Ascending aorta (tissue), 2 donors: ENCODE data around the gene FGFR4. TPM values are rescaled to one million over a fixed set of nuclear protein-coding genes. Genes with fewer than 3 reads are reported as not detected.
A peak's percentile ranks its signal among the peaks of the same experiment; 100 is the strongest.

Source experiments
- DNase-seq, 2 donors: peaks; one replicate each; pipeline ENCODE4 v3.0.0-alpha.2; 2019; ENCODE audit warnings: low spot score in 2 of 2
- H3K27ac ChIP-seq, 2 donors: fragments of 200-600 bp; sonication (generic); one replicate each; pipeline ENCODE4 v1.5.1; 2016 to 2017; ENCODE audit warnings: mild to moderate bottlenecking in 1 of 2
- H3K27me3 ChIP-seq: fragments of 200-600 bp; sonication (generic); one replicate; pipeline ENCODE4 v1.5.1; 2017
- H3K36me3 ChIP-seq, 2 donors: fragments of 200-600 bp; sonication (generic); one replicate each; pipeline ENCODE4 v1.5.1; 2016
- H3K4me1 ChIP-seq, 2 donors: fragments of 200-600 bp; sonication (generic); one replicate each; pipeline ENCODE4 v1.5.1; 2016 to 2017; ENCODE audit warnings: mild to moderate bottlenecking in 1 of 2
- H3K4me3 ChIP-seq, 2 donors: fragments of 200-600 bp; sonication (generic); one replicate each; pipeline ENCODE4 v1.5.1; 2016 to 2017; ENCODE audit warnings: mild to moderate bottlenecking in 1 of 2
- H3K9me3 ChIP-seq, 2 donors: fragments of 200-600 bp; sonication (generic); one replicate each; pipeline ENCODE4 v1.5.1; 2016
- CTCF ChIP-seq, 3 experiments: fragments of 200-600 bp in 2 of 3; fragments of 450-650 bp in 1 of 3; sonication (generic) in 2 of 3; IDR thresholded peaks; one replicate each; pipeline ENCODE4 v1.5.1; 2016 to 2019; ENCODE audit warnings: antibody characterized with exemption in 3 of 3, mild to moderate bottlenecking in 1 of 3, moderate library complexity in 1 of 3
- intact Hi-C: fragments of 100-400 bp; cut with DNase I; formaldehyde crosslinking; loops from one replicate; pipeline ENCODE4 v1.15.1; 2023
- total RNA-seq: library from RNA; depleted of rRNA; stranded (reverse); fragments of >200 nt; gene quantifications from one replicate; pipeline ENCODE4 v1.1.0, GENCODE V29; 2016

FGFR4 gene
- total RNA-seq, 1 donor from 2014 or later, result 0.85 TPM

GRCh38 chr5:177124486-177124991 is 37.8 kb downstream of the FGFR4 start:
- Histone ChIP-seq H3K4me3 (no peak overlapping the region), H3K36me3 (no peaks in the 10 kb centered on the region), H3K27ac (no peak overlapping the region), H3K9me3 (no peaks in the 10 kb centered on the region), H3K27me3 (no peaks in the 10 kb centered on the region), H3K4me1 (no peaks in the 10 kb centered on the region)
- no peak for TF ChIP-seq CTCF (IDR thresholded peaks at IDR 0.05)
- intact Hi-C loops, result no loop called here
- DNase-seq, result no peak

- TF ChIP-seq CTCF (IDR thresholded peaks at IDR 0.05), result no peak
- H3K4me3 ChIP-seq, result no peak overlapping the region
- no peaks in the 10 kb centered on the region for H3K36me3 ChIP-seq
- no peak overlapping the region for H3K27ac ChIP-seq
- H3K4me1 ChIP-seq, result no peaks in the 10 kb centered on the region
- no peak for DNase-seq
- H3K9me3 ChIP-seq, result no peaks in the 10 kb centered on the region
- no peaks in the 10 kb centered on the region for H3K27me3 ChIP-seq
- intact Hi-C loops, result no loop called here
Observed at GRCh38 chr5:177126771-177127170, 40.1 kb downstream of the FGFR4 start.

- DNase-seq, result peak in 1 of 2 donors; percentile 69
- Histone ChIP-seq H3K9me3 (no peaks in the 10 kb centered on the region), H3K27ac (peak overlapping the region in 1 of 2 donors; percentile 28), H3K27me3 (no peaks in the 10 kb centered on the region), H3K4me3 (no peak overlapping the region), H3K36me3 (no peaks in the 10 kb centered on the region), H3K4me1 (no peaks in the 10 kb centered on the region)
- no peak for TF ChIP-seq CTCF (IDR thresholded peaks at IDR 0.05)
- intact Hi-C loops, result no loop called here
Observed at GRCh38 chr5:177128551-177128981, 41.9 kb downstream of the FGFR4 start.

- H3K9me3 ChIP-seq, result no peaks in the 10 kb centered on the region
- no peak overlapping the region for H3K4me3 ChIP-seq
- no peak overlapping the region for H3K27ac ChIP-seq
- H3K36me3 ChIP-seq, result peaks cover 0 to 5% of the 10 kb centered on the region in 2 donors
- intact Hi-C loops, result loop anchor here (1.0 to 5.0 kb wide), 2 partner anchors 13 to 172 kb away; partner anchors contain the start of genes PRELID1 and RAB24
- H3K4me1 ChIP-seq, result peaks cover 7 to 8% of the 10 kb centered on the region in 2 donors
- DNase-seq, result no peak
- H3K27me3 ChIP-seq, result no peaks in the 10 kb centered on the region
- TF ChIP-seq CTCF (IDR thresholded peaks at IDR 0.05), result no peak
Observed at GRCh38 chr5:177130211-177131018, 43.7 kb downstream of the FGFR4 start.

- no peak for DNase-seq
- no peaks in the 10 kb centered on the region for H3K9me3 ChIP-seq
Observed at GRCh38 chr5:177131019-177131320, 44.3 kb downstream of the FGFR4 start.

More at GRCh38 chr5:177131019-177131320, 44.3 kb downstream of the FGFR4 start:
- Histone ChIP-seq H3K36me3 (peaks cover 0 to 10% of the 10 kb centered on the region in 2 donors), H3K27ac (peak overlapping the region in 1 of 2 donors; percentile 95), H3K4me3 (no peak overlapping the region), H3K4me1 (peaks cover 8 to 13% of the 10 kb centered on the region in 2 donors), H3K27me3 (no peaks in the 10 kb centered on the region)
- TF ChIP-seq CTCF (IDR thresholded peaks at IDR 0.05), result no peak
- intact Hi-C loops, result loop anchor here (1.0 to 5.0 kb wide), 2 partner anchors 14 to 171 kb away; partner anchors contain the start of genes PRELID1 and RAB24
